Measurements from ENCODE around the gene DHCR24.

Gene DHCR24

GRCh38 chr1:54853096-54853792, 33.8 kb downstream of the DHCR24 start:
- no peak overlapping the region for H4K8ac ChIP-seq (ENCODE audit: low read depth, low read length)
- H3K36me3 ChIP-seq (ENCODE audit: control insufficient read depth, insufficient read depth, low read length): peaks cover 53% of the 10 kb centered on the region
- H3K18ac ChIP-seq (ENCODE audit: low read length): no peak overlapping the region
- DNase-seq: no peak
- no peak overlapping the region for H2BK5ac ChIP-seq (ENCODE audit: low read length)
- peaks cover 11% of the 10 kb centered on the region for H3K79me1 ChIP-seq (ENCODE audit: low read length)
- H2BK15ac ChIP-seq (replicated peaks; ENCODE audit: low read depth): no peak overlapping the region
- no peak overlapping the region for H3K4me2 ChIP-seq (ENCODE audit: low read length)
- H3K23ac ChIP-seq (ENCODE audit: low read length): no peak overlapping the region
- WGBS (ENCODE audit: extremely low coverage, insufficient coverage, low lambda C conversion rate): no CpG with 5 or more reads among the region's 9 CpGs
- no peak overlapping the region for H3K27ac ChIP-seq (ENCODE audit: low read depth, low read length)
- H3K4ac ChIP-seq (ENCODE audit: low read depth, low read length): no peak overlapping the region
- no peaks in the 10 kb centered on the region for H3K4me1 ChIP-seq (ENCODE audit: control insufficient read depth, low read depth, low read length)
- no peak overlapping the region for H3K9ac ChIP-seq (ENCODE audit: low read length)
- no peak overlapping the region for H2BK120ac ChIP-seq (ENCODE audit: low read depth, low read length)
- H3K56ac ChIP-seq (ENCODE audit: low read length): no peak overlapping the region
- H3K27me3 ChIP-seq (ENCODE audit: insufficient read depth, low read length, poor library complexity): no peaks in the 10 kb centered on the region
- no peak overlapping the region for H3K4me3 ChIP-seq (ENCODE audit: low read length)
- H2AK5ac ChIP-seq (ENCODE audit: low read length): no peak overlapping the region
- H3K79me2 ChIP-seq (ENCODE audit: control insufficient read depth, insufficient read depth, low read length): no peaks in the 10 kb centered on the region
- H4K5ac ChIP-seq (ENCODE audit: low read length): no peak overlapping the region

- no CpG with 5 or more reads among the region's 17 CpGs for WGBS (ENCODE audit: extremely low coverage, insufficient coverage, low lambda C conversion rate)
- H3K4ac ChIP-seq (ENCODE audit: low read depth, low read length): no peak overlapping the region
- no peak overlapping the region for H4K8ac ChIP-seq (ENCODE audit: low read depth, low read length)
- no peaks in the 10 kb centered on the region for H3K27me3 ChIP-seq (ENCODE audit: insufficient read depth, low read length, poor library complexity)
- H2BK120ac ChIP-seq (ENCODE audit: low read depth, low read length): no peak overlapping the region
- H3K27ac ChIP-seq (ENCODE audit: low read depth, low read length): no peak overlapping the region
- H3K23ac ChIP-seq (ENCODE audit: low read length): no peak overlapping the region
- H3K79me2 ChIP-seq (ENCODE audit: control insufficient read depth, insufficient read depth, low read length): no peaks in the 10 kb centered on the region
- H3K9ac ChIP-seq (ENCODE audit: low read length): no peak overlapping the region
- no peak for DNase-seq
- H2BK5ac ChIP-seq (ENCODE audit: low read length): no peak overlapping the region
- H3K56ac ChIP-seq (ENCODE audit: low read length): no peak overlapping the region
- H3K18ac ChIP-seq (ENCODE audit: low read length): no peak overlapping the region
- H3K4me1 ChIP-seq (ENCODE audit: control insufficient read depth, low read depth, low read length): no peaks in the 10 kb centered on the region
- H2BK15ac ChIP-seq (replicated peaks; ENCODE audit: low read depth): no peak overlapping the region
- H3K36me3 ChIP-seq (ENCODE audit: control insufficient read depth, insufficient read depth, low read length): peaks cover 46% of the 10 kb centered on the region
- no peak overlapping the region for H4K5ac ChIP-seq (ENCODE audit: low read length)
- H3K4me2 ChIP-seq (ENCODE audit: low read length): no peak overlapping the region
- peaks cover 8% of the 10 kb centered on the region for H3K79me1 ChIP-seq (ENCODE audit: low read length)
- H3K4me3 ChIP-seq (ENCODE audit: low read length): no peak overlapping the region
- H2AK5ac ChIP-seq (ENCODE audit: low read length): no peak overlapping the region
These were observed 35.0 kb downstream of the DHCR24 start for GRCh38 chr1:54851936-54852524.

GRCh38 chr1:54851406-54851805, 35.6 kb downstream of the DHCR24 start:
- H3K23ac ChIP-seq (ENCODE audit: low read length): no peak overlapping the region
- no peaks in the 10 kb centered on the region for H3K27me3 ChIP-seq (ENCODE audit: insufficient read depth, low read length, poor library complexity)
- H2BK15ac ChIP-seq (replicated peaks; ENCODE audit: low read depth): no peak overlapping the region
- WGBS (ENCODE audit: extremely low coverage, insufficient coverage, low lambda C conversion rate): no CpG with 5 or more reads among the region's 9 CpGs
- H3K36me3 ChIP-seq (ENCODE audit: control insufficient read depth, insufficient read depth, low read length): peaks cover 45% of the 10 kb centered on the region
- H3K79me1 ChIP-seq (ENCODE audit: low read length): peaks cover 8% of the 10 kb centered on the region
- no peak overlapping the region for H3K4me3 ChIP-seq (ENCODE audit: low read length)
- H2AK5ac ChIP-seq (ENCODE audit: low read length): no peak overlapping the region
- no peaks in the 10 kb centered on the region for H3K79me2 ChIP-seq (ENCODE audit: control insufficient read depth, insufficient read depth, low read length)
- DNase-seq: no peak
- no peak overlapping the region for H4K8ac ChIP-seq (ENCODE audit: low read depth, low read length)
- no peak overlapping the region for H3K4me2 ChIP-seq (ENCODE audit: low read length)
- H3K18ac ChIP-seq (ENCODE audit: low read length): no peak overlapping the region
- no peak overlapping the region for H3K56ac ChIP-seq (ENCODE audit: low read length)
- no peak overlapping the region for H2BK120ac ChIP-seq (ENCODE audit: low read depth, low read length)
- H4K5ac ChIP-seq (ENCODE audit: low read length): no peak overlapping the region
- no peak overlapping the region for H3K27ac ChIP-seq (ENCODE audit: low read depth, low read length)
- H3K4me1 ChIP-seq (ENCODE audit: control insufficient read depth, low read depth, low read length): no peaks in the 10 kb centered on the region
- no peak overlapping the region for H3K9ac ChIP-seq (ENCODE audit: low read length)
- H3K4ac ChIP-seq (ENCODE audit: low read depth, low read length): no peak overlapping the region
- H2BK5ac ChIP-seq (ENCODE audit: low read length): no peak overlapping the region

- DNase-seq: no peak
- Histone ChIP-seq H2AK5ac (ENCODE audit: low read length) (no peak overlapping the region), H3K9ac (ENCODE audit: low read length) (no peak overlapping the region), H2BK15ac (replicated peaks; ENCODE audit: low read depth) (no peak overlapping the region), H3K4me2 (ENCODE audit: low read length) (no peak overlapping the region), H3K4me3 (ENCODE audit: low read length) (no peak overlapping the region), H2BK120ac (ENCODE audit: low read depth, low read length) (no peak overlapping the region), H3K36me3 (ENCODE audit: control insufficient read depth, insufficient read depth, low read length) (peaks cover 45% of the 10 kb centered on the region), H3K56ac (ENCODE audit: low read length) (no peak overlapping the region), H3K23ac (ENCODE audit: low read length) (no peak overlapping the region), H3K79me2 (ENCODE audit: control insufficient read depth, insufficient read depth, low read length) (no peaks in the 10 kb centered on the region), H3K27ac (ENCODE audit: low read depth, low read length) (no peak overlapping the region), H3K4me1 (ENCODE audit: control insufficient read depth, low read depth, low read length) (no peaks in the 10 kb centered on the region), H2BK5ac (ENCODE audit: low read length) (no peak overlapping the region), H3K27me3 (ENCODE audit: insufficient read depth, low read length, poor library complexity) (no peaks in the 10 kb centered on the region), H3K4ac (ENCODE audit: low read depth, low read length) (no peak overlapping the region), H4K8ac (ENCODE audit: low read depth, low read length) (no peak overlapping the region), H4K5ac (ENCODE audit: low read length) (no peak overlapping the region), H3K79me1 (ENCODE audit: low read length) (peaks cover 6% of the 10 kb centered on the region), H3K18ac (ENCODE audit: low read length) (no peak overlapping the region)
- WGBS (ENCODE audit: extremely low coverage, insufficient coverage, low lambda C conversion rate): no CpG with 5 or more reads among the region's 9 CpGs
These were observed 36.3 kb downstream of the DHCR24 start for GRCh38 chr1:54850737-54851136.

- Histone ChIP-seq H3K79me1 (ENCODE audit: low read length) (peaks cover 6% of the 10 kb centered on the region), H3K4me3 (ENCODE audit: low read length) (no peak overlapping the region), H4K5ac (ENCODE audit: low read length) (no peak overlapping the region), H3K56ac (ENCODE audit: low read length) (no peak overlapping the region), H3K23ac (ENCODE audit: low read length) (no peak overlapping the region), H3K27me3 (ENCODE audit: insufficient read depth, low read length, poor library complexity) (no peaks in the 10 kb centered on the region), H3K79me2 (ENCODE audit: control insufficient read depth, insufficient read depth, low read length) (no peaks in the 10 kb centered on the region), H3K9ac (ENCODE audit: low read length) (no peak overlapping the region), H2BK120ac (ENCODE audit: low read depth, low read length) (no peak overlapping the region), H3K18ac (ENCODE audit: low read length) (no peak overlapping the region), H3K4me1 (ENCODE audit: control insufficient read depth, low read depth, low read length) (no peaks in the 10 kb centered on the region), H2AK5ac (ENCODE audit: low read length) (no peak overlapping the region), H3K4me2 (ENCODE audit: low read length) (no peak overlapping the region), H2BK15ac (replicated peaks; ENCODE audit: low read depth) (no peak overlapping the region), H3K4ac (ENCODE audit: low read depth, low read length) (no peak overlapping the region), H3K36me3 (ENCODE audit: control insufficient read depth, insufficient read depth, low read length) (peaks cover 45% of the 10 kb centered on the region), H3K27ac (ENCODE audit: low read depth, low read length) (no peak overlapping the region), H4K8ac (ENCODE audit: low read depth, low read length) (no peak overlapping the region), H2BK5ac (ENCODE audit: low read length) (no peak overlapping the region)
- WGBS (ENCODE audit: extremely low coverage, insufficient coverage, low lambda C conversion rate): no CpG with 5 or more reads among the region's 5 CpGs
- DNase-seq: no peak
These were observed 36.8 kb downstream of the DHCR24 start for GRCh38 chr1:54850069-54850730.
